Hindlimb muscle (tissue), 1 donor: Measurements from ENCODE around the gene APOBEC3B. TPM values are rescaled to one million over a fixed set of nuclear protein-coding genes. Genes with fewer than 3 reads are reported as not detected.
A peak's percentile ranks its signal among the peaks of the same experiment; 100 is the strongest.
"Not testable (repeated sequence)": the region's sequence is repeated elsewhere in the genome, so short reads cannot be mapped to it uniquely, and the experiment has no call there.

Experiments
- DNase-seq: peaks from one replicate; pipeline ENCODE4 v3.0.0-alpha.2; 2013
- polyA plus RNA-seq: library from polyadenylated mRNA; unstranded; fragments of 120-200 nt; gene quantifications from one replicate; pipeline ENCODE4 v1.2.1, GENCODE V29; 2013; ENCODE audit not compliant: insufficient read length

Gene APOBEC3B
- polyA plus RNA-seq, 1 donor, result 3.1 TPM

DNA sequence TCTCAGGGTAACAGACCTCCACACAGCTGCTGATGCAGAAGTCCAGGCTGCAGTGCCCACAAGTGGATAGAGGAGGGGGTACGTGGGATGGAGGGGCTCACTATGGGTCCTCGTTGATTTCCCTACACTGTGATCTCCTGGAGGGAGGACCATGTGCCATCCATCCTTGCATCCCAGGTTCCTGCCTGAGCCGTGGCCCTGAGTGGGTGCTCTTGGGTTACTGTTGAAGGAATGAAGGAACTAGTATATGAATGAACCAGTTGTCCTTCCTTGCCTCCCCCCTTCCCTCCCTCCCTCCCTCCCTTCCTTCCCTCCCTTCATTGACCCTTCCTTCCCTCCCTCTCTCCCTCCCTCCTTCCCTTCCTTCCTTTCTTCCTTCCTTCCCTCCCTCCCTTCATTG lies 15.4 kb downstream of the APOBEC3B start:
- DNase-seq, result no peak

DNA sequence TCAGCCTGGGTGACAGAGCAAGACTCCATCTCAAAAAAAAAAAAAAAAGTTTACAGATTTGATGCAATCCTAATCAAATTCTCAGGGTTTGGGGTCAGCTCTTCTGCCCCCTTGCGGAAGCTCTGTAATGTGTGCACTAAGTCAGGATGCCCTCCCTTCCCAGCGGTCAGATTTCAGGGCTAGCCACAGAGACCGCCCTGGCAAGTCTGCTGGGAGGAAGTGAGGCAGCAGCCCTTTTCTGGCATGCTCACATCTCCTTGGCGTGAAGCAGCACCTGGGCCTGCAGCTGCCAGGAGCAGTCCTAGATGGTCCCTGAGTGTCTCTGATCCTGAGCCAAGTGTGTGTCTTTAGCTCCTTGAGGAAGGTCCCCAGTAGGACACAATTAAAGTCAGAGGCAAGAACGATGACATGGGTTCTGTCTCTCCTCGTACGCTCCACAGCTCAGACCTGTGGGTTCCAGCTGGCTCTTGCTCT lies 21.1 kb downstream of the APOBEC3B start:
- DNase-seq, result peak; percentile 81

DNA sequence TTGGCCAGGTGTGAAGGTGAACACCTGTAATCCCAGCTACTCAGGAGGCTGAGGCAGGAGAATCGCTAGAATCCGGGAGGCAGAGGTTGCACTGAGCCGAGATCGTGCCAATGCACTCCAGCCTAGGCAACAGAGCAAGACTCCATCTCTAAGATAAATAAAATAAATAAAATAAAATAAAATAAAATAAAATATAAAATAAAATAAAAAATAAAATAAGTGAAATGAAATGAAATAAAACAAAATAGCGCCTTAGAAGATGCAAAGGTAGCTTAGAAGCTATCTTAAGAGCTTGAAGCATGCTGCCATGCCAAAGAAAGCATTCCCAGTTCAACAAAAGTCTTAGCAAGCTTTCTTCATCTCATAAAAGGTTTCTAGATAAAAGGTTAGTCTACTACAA lies 25.0 kb downstream of the APOBEC3B start:
- DNase-seq, result no peak

DNA sequence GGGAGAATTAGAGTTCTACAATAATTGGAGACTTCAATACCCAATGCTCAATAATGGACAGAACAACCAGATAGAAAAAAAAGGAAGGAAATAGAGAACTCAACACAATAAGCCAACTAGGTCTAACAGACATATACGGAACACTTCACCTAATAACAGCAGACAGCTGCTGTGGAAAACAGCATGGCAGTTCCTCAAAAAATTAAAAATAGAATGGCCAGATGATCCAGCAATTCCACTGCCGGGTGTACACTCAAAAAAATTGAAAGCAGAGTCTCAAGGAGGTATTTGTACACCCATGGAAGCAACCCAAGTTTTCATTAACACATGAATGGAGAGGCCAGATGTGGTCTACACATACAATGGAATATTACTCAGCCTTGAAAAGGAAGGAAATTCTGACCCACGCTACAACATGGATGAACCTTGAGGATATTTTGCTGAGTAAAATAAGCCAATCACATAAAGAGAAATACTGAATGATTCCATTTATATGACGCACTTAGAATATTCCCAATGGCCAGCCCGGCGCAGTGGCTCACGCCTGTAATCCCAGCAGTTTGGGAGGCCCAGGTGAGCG lies 26.2 kb downstream of the APOBEC3B start:
- not testable (repeated sequence) for DNase-seq

DNA sequence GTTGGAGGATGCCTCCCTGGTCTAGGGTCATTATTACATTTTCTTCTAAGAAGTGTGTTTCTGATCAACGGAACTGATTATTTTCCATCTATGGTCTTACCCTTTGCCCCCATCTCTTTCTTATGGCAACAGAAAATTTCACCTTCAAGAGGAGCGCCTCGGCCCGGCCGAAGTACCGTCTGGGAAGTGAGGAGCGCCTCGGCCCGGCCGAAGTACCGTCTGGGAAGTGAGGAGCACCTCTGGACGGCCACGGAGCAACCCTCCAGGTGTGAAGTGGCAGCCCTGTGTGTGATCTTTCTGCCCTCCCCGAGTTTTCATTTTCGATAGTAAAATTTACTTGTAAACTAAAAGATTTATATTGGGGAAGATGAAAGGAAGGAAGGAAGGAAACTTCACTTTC lies 28.8 kb downstream of the APOBEC3B start:
- DNase-seq, result no peak

DNA sequence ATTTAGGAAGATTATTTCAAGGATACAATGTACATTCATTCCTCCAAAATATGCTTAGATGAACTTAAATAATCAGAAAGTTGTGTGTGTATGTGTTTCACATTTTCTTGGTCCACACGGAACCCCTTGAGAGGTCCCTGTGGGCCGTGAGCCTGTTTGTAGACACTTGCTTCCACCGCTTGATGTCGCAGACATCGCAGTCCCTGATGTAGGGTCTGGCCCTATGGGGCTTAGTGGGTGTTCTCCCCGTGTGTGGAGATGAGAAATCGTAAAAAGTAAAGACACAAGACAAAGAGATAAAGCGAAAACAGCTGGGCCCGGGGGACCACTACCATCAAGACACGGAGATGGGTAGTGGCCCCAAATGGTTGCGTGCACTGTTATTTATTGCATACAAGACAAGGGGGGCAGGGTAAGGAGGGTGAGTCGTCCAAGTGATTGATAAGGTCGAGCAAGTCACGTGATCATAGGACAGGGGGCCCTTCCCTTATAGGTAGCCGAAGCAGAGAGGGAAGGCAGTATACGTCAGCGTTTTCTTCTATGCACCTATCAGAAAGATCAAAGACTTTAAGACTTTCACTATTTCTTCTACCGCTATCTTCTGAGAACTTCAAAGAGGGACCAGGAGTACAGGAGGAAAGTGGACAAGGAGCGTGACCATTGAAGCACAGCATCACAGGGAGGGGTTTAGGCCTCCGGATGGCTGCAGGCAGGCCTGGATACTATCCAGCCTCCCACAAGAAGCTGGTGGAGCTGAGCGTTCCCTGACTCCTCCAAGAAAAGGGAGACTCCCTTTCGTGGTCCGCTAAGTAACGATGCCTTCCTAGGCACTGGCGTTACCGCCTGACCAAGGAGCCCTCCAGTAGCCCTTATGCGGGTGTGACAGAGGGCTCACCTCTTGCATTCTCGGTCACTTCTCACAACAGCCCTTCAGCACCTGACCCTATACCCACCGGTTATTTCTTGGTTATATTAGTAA lies 30.7 kb downstream of the APOBEC3B start:
- DNase-seq, result no peak

DNA sequence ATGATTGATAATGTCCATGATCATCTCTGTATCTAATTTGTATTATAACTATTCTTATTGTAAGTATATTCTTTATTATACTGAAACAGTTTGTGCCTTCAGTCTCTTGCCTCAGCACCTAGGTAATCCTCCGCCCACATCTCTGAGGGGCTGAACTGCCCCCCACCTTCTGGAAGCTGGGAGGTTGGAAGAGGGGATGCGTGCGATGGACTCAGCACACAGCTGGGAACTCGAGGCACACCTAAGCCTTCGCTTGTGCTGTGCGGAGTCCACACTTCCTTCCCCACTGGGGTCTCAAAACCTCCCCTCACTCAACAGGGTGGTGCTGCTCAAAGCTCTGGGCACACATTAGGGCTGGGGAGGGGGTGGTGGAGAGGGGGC lies 31.4 kb downstream of the APOBEC3B start:
- DNase-seq, result not testable (repeated sequence)

DNA sequence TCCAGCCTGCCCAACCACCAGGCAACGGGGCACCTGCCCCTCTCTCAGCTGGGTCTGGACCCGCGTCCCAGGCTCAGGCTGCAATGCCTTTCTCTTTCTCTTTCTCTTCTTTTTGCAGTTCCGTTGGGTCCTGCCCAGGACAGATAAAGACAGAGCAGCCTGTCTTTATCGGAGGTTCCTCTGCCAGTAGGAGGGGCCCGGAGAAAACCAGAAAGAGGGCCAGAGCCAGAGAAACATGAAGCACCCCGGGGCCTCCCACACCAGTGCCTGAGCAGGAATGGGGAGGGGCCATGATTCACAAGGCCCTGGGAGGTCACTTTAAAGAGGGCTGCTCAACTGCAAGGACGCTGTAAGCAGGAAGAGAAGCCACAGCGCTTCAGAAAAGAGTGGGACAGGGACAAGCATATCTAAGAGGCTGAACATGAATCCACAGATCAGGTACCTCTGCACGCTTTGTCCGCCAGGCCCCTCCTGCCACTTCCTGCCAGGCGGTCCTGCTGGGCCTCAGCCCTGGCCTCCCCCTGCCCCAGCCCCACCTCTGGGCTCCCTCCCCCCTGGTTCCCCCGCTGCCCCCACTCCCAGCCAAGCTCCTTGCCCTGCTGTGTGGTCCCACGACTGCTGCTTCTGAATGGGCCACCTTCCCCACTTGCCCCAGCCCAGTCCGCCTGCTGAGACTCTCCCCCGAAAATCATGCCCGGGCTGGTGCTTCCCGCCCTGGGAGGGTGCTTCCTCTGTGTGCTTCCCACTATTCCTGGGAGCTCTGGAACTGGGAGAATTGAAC lies 32.0 kb downstream of the APOBEC3B start, which contains the start of gene APOBEC3C:
TSS of gene APOBEC3C (plus strand) at position 316 of the 781 bp plus-strand sequence. CDS start at position 422, 106 bp downstream.
- DNase-seq, result peak; percentile 59

DNA sequence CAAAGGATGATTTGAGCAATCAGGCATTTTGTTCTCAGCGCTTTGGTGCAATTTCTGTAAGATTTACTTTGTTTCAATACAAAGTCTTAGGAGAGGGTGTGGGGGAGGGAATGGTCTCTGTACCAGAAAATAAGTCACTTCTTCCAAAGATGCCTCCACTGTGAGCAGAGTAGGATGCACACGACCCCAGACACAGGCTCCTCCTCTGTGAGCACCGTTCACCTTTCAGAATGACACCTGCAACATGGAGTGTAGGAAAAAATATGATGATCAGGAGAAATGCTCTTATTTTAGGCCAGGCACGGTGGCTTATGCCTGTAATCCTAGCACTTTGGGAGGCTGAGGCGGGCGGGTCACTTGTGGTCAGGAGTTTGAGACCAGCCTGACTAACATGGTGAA lies 32.6 kb downstream of the APOBEC3B start:
- not testable (repeated sequence) for DNase-seq

DNA sequence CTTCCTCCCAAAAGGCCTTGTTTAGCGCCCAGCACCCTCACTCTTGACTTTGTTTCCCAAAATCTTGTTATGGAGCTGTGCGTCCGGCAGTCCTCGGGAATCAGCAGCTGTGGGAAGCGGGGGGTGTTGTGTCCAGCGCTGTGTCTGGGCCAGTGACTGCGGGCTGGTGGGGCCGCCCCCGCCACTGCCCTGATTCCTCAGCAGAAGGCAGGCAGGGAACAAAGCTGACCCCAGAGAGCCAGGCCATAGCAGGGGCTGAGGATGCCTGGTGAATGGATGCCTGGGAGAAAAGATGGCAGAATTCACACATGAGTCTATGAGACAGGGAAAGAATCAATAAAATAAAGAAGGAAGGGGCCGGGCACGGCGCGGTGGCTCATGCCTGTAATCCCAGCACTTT lies 34.4 kb downstream of the APOBEC3B start:
- no peak for DNase-seq

DNA sequence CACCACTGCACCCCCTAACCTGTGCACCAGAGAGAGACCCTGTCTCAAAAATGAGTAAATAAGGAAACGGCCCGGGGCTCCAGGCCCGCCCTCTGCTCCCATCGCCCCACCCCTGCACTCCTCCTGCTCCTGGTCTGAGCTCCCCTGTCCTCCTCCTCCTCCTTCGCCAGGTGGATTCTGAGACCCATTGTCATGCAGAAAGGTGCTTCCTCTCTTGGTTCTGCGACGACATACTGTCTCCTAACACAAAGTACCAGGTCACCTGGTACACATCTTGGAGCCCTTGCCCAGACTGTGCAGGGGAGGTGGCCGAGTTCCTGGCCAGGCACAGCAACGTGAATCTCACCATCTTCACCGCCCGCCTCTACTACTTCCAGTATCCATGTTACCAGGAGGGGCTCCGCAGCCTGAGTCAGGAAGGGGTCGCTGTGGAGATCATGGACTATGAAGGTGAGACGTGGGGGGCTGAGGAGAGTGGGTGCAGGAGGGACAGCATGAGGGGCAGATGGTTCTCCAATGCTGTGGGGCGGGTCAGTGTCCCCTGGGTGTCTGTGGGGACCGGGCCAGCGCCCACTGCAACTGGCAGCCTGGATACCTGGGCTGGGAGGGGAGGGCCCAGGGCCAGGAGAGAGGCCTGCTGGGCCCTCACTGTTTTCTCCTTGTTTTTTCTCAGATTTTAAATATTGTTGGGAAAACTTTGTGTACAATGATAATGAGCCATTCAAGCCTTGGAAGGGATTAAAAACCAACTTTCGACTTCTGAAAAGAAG lies 35.6 kb downstream of the APOBEC3B start:
- DNase-seq, result no peak

DNA sequence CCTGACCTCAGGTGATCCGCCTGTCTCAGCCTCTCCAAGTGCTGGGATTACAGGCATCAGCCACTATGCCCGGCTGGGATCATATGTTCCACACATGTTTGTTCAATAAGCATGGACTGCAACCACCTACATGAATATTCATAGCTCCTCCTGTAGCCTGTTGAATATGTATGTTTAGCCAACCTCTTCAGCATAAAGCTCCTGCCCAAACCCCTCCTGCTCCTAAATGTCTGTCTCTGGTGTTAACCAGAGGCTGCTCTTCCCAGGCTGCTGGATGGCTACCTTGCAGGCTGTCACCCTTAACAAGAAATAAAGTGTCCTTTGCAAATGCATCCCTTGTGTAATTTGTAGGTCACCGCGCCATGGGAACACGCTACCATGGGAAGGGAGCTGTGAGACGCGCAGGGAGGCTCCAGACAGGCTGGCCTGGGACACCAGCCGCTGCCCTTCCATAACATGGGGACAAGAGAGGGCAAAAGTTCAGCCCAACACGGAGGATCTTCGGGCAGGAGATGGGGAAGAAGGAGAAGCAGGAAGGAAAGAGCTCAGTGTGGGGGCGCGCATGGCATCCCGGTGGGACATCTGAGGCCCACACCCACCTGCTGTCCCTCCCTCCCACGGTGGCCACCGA lies 38.0 kb downstream of the APOBEC3B start:
- DNase-seq, result not testable (repeated sequence)

DNA sequence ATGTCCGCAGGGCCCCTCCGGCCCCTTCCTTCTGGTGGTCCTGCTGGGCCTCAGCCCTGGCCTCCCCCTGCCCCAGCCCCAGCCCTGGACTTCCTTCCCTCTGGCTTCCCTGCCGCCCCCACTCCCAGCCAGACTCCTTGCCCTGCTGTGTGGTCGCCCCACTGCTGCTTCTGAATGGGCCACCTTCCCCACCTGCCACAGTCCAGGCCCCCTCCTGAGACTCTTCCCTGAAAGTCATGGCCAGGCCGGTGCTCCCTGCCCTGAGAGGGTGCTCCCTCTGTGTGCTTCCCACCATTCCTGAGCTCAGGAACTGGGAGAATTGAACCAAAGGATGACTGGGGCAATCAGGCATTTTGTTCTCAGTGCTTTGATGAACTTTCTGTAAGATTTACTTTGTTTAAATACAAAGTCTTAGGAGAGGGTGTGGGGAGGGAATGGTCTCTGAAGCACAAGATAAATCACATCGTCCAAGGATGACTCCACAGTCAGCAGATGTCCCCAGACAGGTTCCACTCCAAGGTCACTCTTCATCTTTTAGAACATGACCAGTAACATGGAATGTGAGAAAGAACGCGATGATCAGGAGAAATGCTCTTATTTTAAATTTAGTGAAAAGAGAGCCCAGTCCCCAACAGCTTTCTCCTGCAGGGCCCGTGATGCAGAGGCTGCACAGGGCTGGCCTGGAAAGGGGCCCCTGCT lies 39.6 kb downstream of the APOBEC3B start:
- no peak for DNase-seq

DNA sequence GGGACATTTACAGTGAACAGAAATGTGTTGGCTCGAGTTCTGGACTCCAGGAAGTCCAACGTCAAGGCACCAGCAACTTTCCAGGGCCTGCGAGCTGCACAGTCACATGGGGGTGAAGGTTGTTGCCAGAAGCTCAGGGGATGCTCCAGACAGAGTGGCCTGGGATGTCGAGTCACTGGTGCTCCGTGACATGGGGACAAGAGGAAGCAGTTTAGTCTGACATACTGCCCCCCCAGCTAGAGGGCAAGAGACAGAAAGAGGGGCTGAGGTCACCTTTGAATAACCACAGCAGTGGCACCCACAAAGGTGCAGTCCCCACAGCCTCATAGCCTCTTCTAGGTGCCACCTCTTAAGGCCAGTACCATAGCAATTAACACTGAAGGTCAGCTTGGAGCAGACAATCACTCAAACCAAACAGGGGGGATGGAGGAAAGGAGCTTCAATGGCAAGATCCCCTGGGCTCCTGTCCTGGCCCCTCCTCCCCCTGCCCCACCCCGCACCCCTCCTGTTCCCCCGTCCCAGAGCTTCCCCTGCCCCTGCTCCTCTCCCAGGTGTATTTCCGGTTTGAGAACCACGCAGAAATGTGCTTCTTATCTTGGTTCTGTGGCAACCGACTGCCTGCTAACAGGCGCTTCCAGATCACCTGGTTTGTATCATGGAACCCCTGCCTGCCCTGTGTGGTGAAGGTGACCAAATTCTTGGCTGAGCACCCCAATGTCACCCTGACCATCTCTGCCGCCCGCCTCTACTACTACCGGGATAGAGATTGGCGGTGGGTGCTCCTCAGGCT lies 42.6 kb downstream of the APOBEC3B start:
- no peak for DNase-seq

DNA sequence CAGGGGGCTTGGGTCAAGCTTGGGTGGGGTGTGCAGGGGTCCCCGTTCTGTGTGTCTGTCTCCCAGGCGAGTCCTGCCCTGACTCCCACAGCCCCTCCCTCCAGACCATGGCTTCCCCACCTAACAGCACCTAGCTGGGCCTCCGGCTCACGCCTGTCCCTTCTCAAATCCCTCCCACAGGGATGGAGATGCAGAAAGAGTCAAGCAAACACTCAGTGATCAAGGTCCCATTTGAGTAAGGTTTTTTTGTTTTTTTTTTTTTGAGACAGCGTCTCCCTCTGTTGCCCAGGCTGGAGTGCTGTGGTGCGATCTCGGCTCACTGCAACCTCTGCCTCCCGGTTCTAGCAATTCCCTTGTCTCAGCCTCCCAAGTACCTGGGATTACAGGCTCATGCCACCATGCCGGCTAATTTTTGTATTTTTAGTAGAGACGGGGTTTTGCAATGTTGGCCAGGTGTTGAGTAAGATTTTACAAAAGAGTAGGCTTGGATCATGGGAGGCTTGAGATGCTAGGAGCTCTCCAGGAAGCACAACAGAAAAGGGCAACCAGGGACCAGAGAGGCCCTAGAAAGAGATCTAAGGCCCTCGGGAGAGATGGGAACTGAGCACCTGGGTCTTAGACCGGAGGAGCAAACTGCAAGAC lies 44.5 kb downstream of the APOBEC3B start:
- no peak for DNase-seq

DNA sequence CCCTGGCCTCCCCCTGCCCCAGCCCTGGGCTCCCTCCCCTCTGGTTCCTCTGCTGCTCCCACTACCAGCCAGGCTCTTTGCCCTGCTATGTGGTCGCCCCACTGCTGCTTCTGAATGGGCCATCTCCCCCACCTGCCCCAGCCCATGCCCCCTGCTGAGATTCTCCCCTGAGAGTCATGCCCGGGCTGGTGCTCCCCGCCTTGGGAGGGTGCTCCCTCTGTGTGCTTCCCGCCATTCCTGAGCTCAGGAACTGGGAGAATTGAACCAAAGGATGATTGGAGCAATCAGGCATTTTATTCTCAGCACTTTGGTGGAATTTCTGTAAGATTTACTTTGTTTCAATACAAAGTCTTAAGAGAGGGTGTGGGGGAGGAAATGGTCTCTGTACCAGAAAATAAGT lies 45.6 kb downstream of the APOBEC3B start:
- no peak for DNase-seq

DNA sequence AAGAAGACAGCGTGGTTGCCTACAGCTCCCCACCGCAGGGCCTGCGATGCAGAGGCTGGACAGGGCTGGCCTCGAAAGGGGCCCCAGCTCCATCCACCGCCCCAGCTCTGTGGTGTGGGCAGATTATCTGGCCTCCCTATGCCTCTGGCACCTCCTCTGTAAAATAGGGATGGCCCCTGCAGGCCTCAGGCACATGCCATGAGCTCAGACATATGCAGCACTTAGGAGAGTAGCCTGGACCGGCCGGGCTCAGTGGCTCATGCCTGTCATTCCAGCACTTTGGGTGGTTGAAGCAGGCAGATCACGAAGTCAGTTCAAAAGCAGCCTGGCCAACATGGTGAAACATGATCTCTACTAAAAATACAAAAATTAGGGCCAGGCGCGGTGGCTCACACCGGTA lies 46.1 kb downstream of the APOBEC3B start:
- DNase-seq, result no peak

DNA sequence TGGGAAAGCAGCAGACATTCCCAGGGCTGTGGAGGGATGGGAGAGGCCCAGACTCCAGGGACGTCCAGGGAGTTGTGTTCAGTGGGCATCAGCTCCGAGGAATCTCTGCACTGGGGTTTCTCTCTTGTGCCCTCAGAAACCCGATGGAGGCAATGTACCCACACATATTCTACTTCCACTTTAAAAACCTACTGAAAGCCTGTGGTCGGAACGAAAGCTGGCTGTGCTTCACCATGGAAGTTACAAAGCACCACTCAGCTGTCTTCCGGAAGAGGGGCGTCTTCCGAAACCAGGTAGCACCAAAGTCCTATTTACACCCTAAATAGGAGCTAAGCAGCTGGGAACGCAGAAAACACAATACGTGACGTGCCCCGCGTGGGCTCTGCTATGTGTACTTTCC lies 47.1 kb downstream of the APOBEC3B start:
- no peak for DNase-seq

DNA sequence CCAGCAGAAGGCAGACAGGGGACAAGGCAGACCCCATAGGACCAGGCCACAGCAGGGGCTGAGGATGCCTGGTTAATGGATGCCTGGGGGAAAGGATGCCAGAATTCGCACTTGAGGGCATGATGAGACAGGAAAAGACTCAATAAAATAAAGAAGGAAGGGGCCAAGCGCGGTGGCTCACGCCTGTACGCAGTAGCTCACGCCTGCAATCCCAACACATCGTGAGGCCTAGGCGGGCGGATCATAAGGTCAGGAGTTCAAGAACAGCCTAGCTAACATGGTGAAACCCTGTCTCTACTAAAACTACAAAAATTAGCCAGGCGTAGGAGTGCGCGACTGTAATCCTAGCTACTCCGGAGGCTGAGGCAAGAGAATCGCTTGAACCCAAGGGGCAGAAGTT lies 48.6 kb downstream of the APOBEC3B start:
- DNase-seq, result no peak
